Esophagus muscularis mucosa (tissue), 3 donors: ENCODE results near the gene TLDC2.

Experiments
- CTCF ChIP-seq, 3 experiments: fragments of 200-600 bp in 2 of 3; fragments of 450-650 bp in 1 of 3; sonication (generic) in 2 of 3; IDR thresholded peaks; one replicate each; pipeline ENCODE4 v1.5.1; 2017 to 2019; ENCODE audit warnings: antibody characterized with exemption in 3 of 3, mild to moderate bottlenecking in 2 of 3, moderate library complexity in 1 of 3
- POLR2AphosphoS5 ChIP-seq, 2 donors: sonication (generic); formaldehyde crosslinking; IDR thresholded peaks; one replicate each; pipeline ENCODE4 v1.6.1; 2017; ENCODE audit warnings: antibody characterized with exemption in 2 of 2

GRCh38 chr20:36895036-36895435 is 19.1 kb downstream of the TLDC2 start:
- TF ChIP-seq CTCF (IDR thresholded peaks at IDR 0.05): no peak
- TF ChIP-seq POLR2AphosphoS5 (IDR thresholded peaks at IDR 0.05): no peak
